ELR (cell line): ENCODE results near the gene C1QTNF1.

Source experiments
- DNase-seq: peaks from one replicate; pipeline ENCODE4 v3.0.0-alpha.2; 2015; ENCODE audit warnings: low read depth

The C1QTNF1 gene

GRCh38 chr17:79023886-79024771, at the start of gene C1QTNF1:
Gene C1QTNF1, plus strand, starts transcription at chr17:79024169. Its CDS starts 19,800 bp downstream, at chr17:79043969.
- DNase-seq, result peak; percentile 71

GRCh38 chr17:78974635-78975591, 49.1 kb upstream of the C1QTNF1 start:
- peak; percentile 78 for DNase-seq

- DNase-seq, result no peak
Measured at GRCh38 chr17:78976907-78977680, 46.9 kb upstream of the C1QTNF1 start.

GRCh38 chr17:78977681-78977943, 46.4 kb upstream of the C1QTNF1 start:
- no peak for DNase-seq

GRCh38 chr17:78977997-78978973, 45.7 kb upstream of the C1QTNF1 start:
- no peak for DNase-seq

- peak; percentile 82 for DNase-seq
Measured at GRCh38 chr17:78979780-78980623, 44.0 kb upstream of the C1QTNF1 start, which contains the start of gene LGALS3BP. Gene LGALS3BP, minus strand, starts transcription at chr17:78979923. Its CDS starts 2,732 bp downstream, at chr17:78977191.

- DNase-seq, result no peak
Measured at GRCh38 chr17:78980624-78980972, 43.4 kb upstream of the C1QTNF1 start.

GRCh38 chr17:78981010-78981888, 42.7 kb upstream of the C1QTNF1 start:
- no peak for DNase-seq

- DNase-seq, result no peak
Measured at GRCh38 chr17:78985395-78985794, 38.6 kb upstream of the C1QTNF1 start.

- peak; percentile 43 for DNase-seq
Measured at GRCh38 chr17:78986048-78986648, 37.8 kb upstream of the C1QTNF1 start.

- peak; percentile 81 for DNase-seq
Measured at GRCh38 chr17:78986649-78987328, 37.2 kb upstream of the C1QTNF1 start.

GRCh38 chr17:78988152-78988551, 35.8 kb upstream of the C1QTNF1 start:
- DNase-seq, result no peak

GRCh38 chr17:78990349-78991016, 33.5 kb upstream of the C1QTNF1 start:
- no peak for DNase-seq

GRCh38 chr17:78991017-78991738, 32.8 kb upstream of the C1QTNF1 start:
- DNase-seq, result no peak

- no peak for DNase-seq
Measured at GRCh38 chr17:78991906-78992532, 31.9 kb upstream of the C1QTNF1 start.

- no peak for DNase-seq
Measured at GRCh38 chr17:78992542-78993212, 31.3 kb upstream of the C1QTNF1 start.
